ENCODE measurements around the gene METTL9.
"Not testable (repeated sequence)": the region's sequence is repeated elsewhere in the genome, so short reads cannot be mapped to it uniquely, and the experiment has no call there.

GRCh38 chr16:21567496-21567895, 31.9 kb upstream of the METTL9 start:
- not testable (repeated sequence) for TF ChIP-seq RAD21 (CRISPR knock-in tag; IDR thresholded peaks at IDR 0.05); POLR2A (IDR thresholded peaks at IDR 0.05; ENCODE audit: insufficient read depth in 1 of 2, low read depth in 2 of 2, low read length in 2 of 2); DZIP1 (CRISPR knock-in tag; IDR thresholded peaks at IDR 0.05); ZNF44 (CRISPR knock-in tag; IDR thresholded peaks at IDR 0.05); SP4 (CRISPR knock-in tag; IDR thresholded peaks at IDR 0.05); SMC3 (IDR thresholded peaks at IDR 0.05; ENCODE audit: low read length); GABPA (IDR thresholded peaks at IDR 0.05; ENCODE audit: low read depth, low read length); GABPA (CRISPR knock-in tag; IDR thresholded peaks at IDR 0.05; ENCODE audit: low read depth); NAIF1 (CRISPR knock-in tag; IDR thresholded peaks at IDR 0.05; ENCODE audit: borderline replicate concordance); ZIK1 (CRISPR knock-in tag; IDR thresholded peaks at IDR 0.05; ENCODE audit: borderline replicate concordance, low read depth)
- TF ChIP-seq, protein P1, sequence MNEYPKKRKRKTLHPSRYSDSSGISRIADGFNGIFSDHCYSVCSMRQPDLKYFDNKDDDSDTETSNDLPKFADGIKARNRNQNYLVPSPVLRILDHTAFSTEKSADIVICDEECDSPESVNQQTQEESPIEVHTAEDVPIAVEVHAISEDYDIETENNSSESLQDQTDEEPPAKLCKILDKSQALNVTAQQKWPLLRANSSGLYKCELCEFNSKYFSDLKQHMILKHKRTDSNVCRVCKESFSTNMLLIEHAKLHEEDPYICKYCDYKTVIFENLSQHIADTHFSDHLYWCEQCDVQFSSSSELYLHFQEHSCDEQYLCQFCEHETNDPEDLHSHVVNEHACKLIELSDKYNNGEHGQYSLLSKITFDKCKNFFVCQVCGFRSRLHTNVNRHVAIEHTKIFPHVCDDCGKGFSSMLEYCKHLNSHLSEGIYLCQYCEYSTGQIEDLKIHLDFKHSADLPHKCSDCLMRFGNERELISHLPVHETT (CRISPR knock-in tag; conservative IDR thresholded peaks at IDR 0.05), result not testable (repeated sequence)
- TF ChIP-seq, protein P2, sequence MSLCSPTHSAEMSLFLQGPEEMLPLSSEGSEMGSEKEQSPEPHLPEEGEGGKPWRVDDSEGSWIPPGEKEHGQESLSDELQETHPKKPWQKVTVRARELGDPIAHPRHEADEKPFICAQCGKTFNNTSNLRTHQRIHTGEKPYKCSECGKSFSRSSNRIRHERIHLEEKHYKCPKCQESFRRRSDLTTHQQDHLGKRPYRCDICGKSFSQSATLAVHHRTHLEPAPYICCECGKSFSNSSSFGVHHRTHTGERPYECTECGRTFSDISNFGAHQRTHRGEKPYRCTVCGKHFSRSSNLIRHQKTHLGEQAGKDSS (CRISPR knock-in tag; IDR thresholded peaks at IDR 0.05; ENCODE audit: borderline replicate concordance, low read depth), result not testable (repeated sequence)
- TF ChIP-seq, protein P3, sequence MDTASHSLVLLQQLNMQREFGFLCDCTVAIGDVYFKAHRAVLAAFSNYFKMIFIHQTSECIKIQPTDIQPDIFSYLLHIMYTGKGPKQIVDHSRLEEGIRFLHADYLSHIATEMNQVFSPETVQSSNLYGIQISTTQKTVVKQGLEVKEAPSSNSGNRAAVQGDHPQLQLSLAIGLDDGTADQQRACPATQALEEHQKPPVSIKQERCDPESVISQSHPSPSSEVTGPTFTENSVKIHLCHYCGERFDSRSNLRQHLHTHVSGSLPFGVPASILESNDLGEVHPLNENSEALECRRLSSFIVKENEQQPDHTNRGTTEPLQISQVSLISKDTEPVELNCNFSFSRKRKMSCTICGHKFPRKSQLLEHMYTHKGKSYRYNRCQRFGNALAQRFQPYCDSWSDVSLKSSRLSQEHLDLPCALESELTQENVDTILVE (CRISPR knock-in tag; IDR thresholded peaks at IDR 0.05), result not testable (repeated sequence)
- TF ChIP-seq, protein P4, sequence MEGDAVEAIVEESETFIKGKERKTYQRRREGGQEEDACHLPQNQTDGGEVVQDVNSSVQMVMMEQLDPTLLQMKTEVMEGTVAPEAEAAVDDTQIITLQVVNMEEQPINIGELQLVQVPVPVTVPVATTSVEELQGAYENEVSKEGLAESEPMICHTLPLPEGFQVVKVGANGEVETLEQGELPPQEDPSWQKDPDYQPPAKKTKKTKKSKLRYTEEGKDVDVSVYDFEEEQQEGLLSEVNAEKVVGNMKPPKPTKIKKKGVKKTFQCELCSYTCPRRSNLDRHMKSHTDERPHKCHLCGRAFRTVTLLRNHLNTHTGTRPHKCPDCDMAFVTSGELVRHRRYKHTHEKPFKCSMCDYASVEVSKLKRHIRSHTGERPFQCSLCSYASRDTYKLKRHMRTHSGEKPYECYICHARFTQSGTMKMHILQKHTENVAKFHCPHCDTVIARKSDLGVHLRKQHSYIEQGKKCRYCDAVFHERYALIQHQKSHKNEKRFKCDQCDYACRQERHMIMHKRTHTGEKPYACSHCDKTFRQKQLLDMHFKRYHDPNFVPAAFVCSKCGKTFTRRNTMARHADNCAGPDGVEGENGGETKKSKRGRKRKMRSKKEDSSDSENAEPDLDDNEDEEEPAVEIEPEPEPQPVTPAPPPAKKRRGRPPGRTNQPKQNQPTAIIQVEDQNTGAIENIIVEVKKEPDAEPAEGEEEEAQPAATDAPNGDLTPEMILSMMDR (CRISPR knock-in tag; IDR thresholded peaks at IDR 0.05), result not testable (repeated sequence)
- TF ChIP-seq, protein P5, sequence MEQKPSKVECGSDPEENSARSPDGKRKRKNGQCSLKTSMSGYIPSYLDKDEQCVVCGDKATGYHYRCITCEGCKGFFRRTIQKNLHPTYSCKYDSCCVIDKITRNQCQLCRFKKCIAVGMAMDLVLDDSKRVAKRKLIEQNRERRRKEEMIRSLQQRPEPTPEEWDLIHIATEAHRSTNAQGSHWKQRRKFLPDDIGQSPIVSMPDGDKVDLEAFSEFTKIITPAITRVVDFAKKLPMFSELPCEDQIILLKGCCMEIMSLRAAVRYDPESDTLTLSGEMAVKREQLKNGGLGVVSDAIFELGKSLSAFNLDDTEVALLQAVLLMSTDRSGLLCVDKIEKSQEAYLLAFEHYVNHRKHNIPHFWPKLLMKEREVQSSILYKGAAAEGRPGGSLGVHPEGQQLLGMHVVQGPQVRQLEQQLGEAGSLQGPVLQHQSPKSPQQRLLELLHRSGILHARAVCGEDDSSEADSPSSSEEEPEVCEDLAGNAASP (CRISPR knock-in tag; IDR thresholded peaks at IDR 0.05; ENCODE audit: borderline replicate concordance), result not testable (repeated sequence)

All from HepG2 (cell line).